H1 (cell line): Measurements from ENCODE around the gene CASQ1. TPM values are rescaled to one million over a fixed set of nuclear protein-coding genes. Genes with fewer than 3 reads are reported as not detected.

Source experiments
- CTCF ChIA-PET: fragments of 300-600 bp; sonication (Branson Sonifier 250); formaldehyde crosslinking; loops from one replicate; lab custom pipeline; 2021; ENCODE audit not compliant: partially characterized antibody; lab: Charles Lee
- POLR2A ChIA-PET: fragments of 300-600 bp; sonication (Branson Sonifier 250); formaldehyde crosslinking; loops from one replicate; lab custom pipeline; 2021; ENCODE audit warnings: inconsistent platforms; ENCODE audit not compliant: partially characterized antibody; lab: Charles Lee
- DNase-seq, 2 experiments: peaks; one replicate each; pipeline versions ENCODE4 v3.0.0 to v3.0.0-alpha.2; 2010 to 2022; ENCODE audit warnings: low spot score in 2 of 2, low read depth in 1 of 2, mixed read lengths in 1 of 2
- FAIRE-seq: peaks from 2 replicates; lab custom pipeline; 2011; peaks lifted over from hg19 to GRCh38; lab: Jason Lieb, UNC
- H2AFZ ChIP-seq: 2 replicates; pipeline ENCODE4 v1.8.1; 2012; ENCODE audit warnings: low read length, inconsistent platforms
- H2AK5ac ChIP-seq: 2 replicates; pipeline ENCODE4 v1.6.1; 2013; ENCODE audit warnings: low read depth, low read length
- H2BK120ac ChIP-seq: replicated peaks from 2 replicates; pipeline ENCODE3; 2013; ENCODE audit warnings: low read depth, low read length, inconsistent platforms
- H2BK12ac ChIP-seq: 2 replicates; pipeline ENCODE4 v1.6.1; 2013; ENCODE audit warnings: low read depth, low read length
- H2BK15ac ChIP-seq: 2 replicates; pipeline ENCODE4 v1.6.1; 2013; ENCODE audit warnings: low read length
- H2BK20ac ChIP-seq: 2 replicates; pipeline ENCODE4 v1.6.1; 2013; ENCODE audit warnings: low read length
- H2BK5ac ChIP-seq: 2 replicates; pipeline ENCODE4 v1.6.1; 2013; ENCODE audit warnings: low read depth, low read length
- H3K14ac ChIP-seq: 2 replicates; pipeline ENCODE4 v1.6.1; 2013; ENCODE audit warnings: inconsistent platforms; ENCODE audit not compliant: insufficient read length
- H3K18ac ChIP-seq: 2 replicates; pipeline ENCODE4 v1.6.1; 2013; ENCODE audit warnings: low read length; ENCODE audit errors: extremely low read depth
- H3K23ac ChIP-seq: 2 replicates; pipeline ENCODE4 v1.6.1; 2013; ENCODE audit warnings: inconsistent platforms; ENCODE audit not compliant: insufficient read length
- H3K23me2 ChIP-seq: 2 replicates; pipeline ENCODE4 v1.6.1; 2013; ENCODE audit warnings: low read depth, low read length
- H3K27ac ChIP-seq: 2 replicates; pipeline ENCODE4 v1.6.1; 2011; ENCODE audit warnings: low read depth, low read length, inconsistent platforms
- H3K27me3 ChIP-seq, 4 experiments: replicated peaks in 1 of 4; 1 replicate in 1 of 4; 2 replicates in 3 of 4; pipeline versions ENCODE4 v1.6.1 to v1.8.1; 2011 to 2013; ENCODE audit warnings: low read length in 3 of 4, mild to moderate bottlenecking in 3 of 4, inconsistent platforms in 2 of 4, mixed read lengths in 2 of 4, moderate library complexity in 1 of 4; ENCODE audit not compliant: control insufficient read depth in 3 of 4, insufficient read depth in 3 of 4; ENCODE audit errors: extremely low read depth in 1 of 4
- H3K36me3 ChIP-seq, 4 experiments: 2 replicates each; pipeline versions ENCODE4 v1.6.1 to v1.8.1; 2011 to 2013; ENCODE audit warnings: mild to moderate bottlenecking in 4 of 4, low read length in 3 of 4, moderate library complexity in 2 of 4, control low read depth in 1 of 4, inconsistent platforms in 1 of 4; ENCODE audit not compliant: insufficient read depth in 4 of 4, control insufficient read depth in 2 of 4
- H3K4ac ChIP-seq: replicated peaks from 2 replicates; pipeline ENCODE3; 2013; ENCODE audit warnings: low read length, low read depth, mixed read lengths, inconsistent platforms; ENCODE audit not compliant: insufficient read length
- H3K4me1 ChIP-seq, 4 experiments: replicated peaks in 1 of 4; 1 replicate in 1 of 4; 2 replicates in 3 of 4; pipeline versions ENCODE4 v1.6.1 to v1.8.1; 2011 to 2013; ENCODE audit warnings: low read length in 3 of 4, inconsistent platforms in 2 of 4, mixed read lengths in 1 of 4; ENCODE audit not compliant: insufficient read depth in 4 of 4, control insufficient read depth in 3 of 4
- H3K4me2 ChIP-seq, 2 experiments: 2 replicates each; pipeline versions ENCODE4 v1.6.1 to v1.8.1; 2011 to 2013; ENCODE audit warnings: low read depth in 2 of 2, low read length in 2 of 2, control low read depth in 1 of 2, inconsistent platforms in 1 of 2, mild to moderate bottlenecking in 1 of 2; ENCODE audit not compliant: insufficient read depth in 1 of 2
- H3K4me3 ChIP-seq, 4 experiments: fragments of 200-600, 300-600 bp in 1 of 4; sonication (generic), shearing (Covaris generic), sonication (Bioruptor Twin) in 1 of 4; 2 replicates each; pipeline versions ENCODE4 v1.5.1 to v1.8.1; 2011 to 2016; ENCODE audit warnings: low read length in 4 of 4, low read depth in 3 of 4, control low read depth in 2 of 4, inconsistent platforms in 2 of 4, mild to moderate bottlenecking in 2 of 4, mixed read lengths in 1 of 4, moderate library complexity in 1 of 4; ENCODE audit not compliant: insufficient read depth in 2 of 4; ENCODE audit errors: extremely low read depth in 1 of 4
- H3K56ac ChIP-seq: replicated peaks from 2 replicates; pipeline ENCODE3; 2013; ENCODE audit warnings: low read depth, mild to moderate bottlenecking, mixed read lengths, low read length, inconsistent platforms; ENCODE audit not compliant: insufficient read length
- H3K79me1 ChIP-seq: 2 replicates; pipeline ENCODE4 v1.6.1; 2013; ENCODE audit warnings: low read depth, low read length, control low read depth
- H3K79me2 ChIP-seq, 2 experiments: 2 replicates each; pipeline versions ENCODE4 v1.6.1 to v1.8.1; 2012 to 2013; ENCODE audit warnings: low read length in 2 of 2, mild to moderate bottlenecking in 2 of 2, inconsistent platforms in 1 of 2; ENCODE audit not compliant: insufficient read depth in 2 of 2, control insufficient read depth in 1 of 2
- H3K9ac ChIP-seq, 4 experiments: replicated peaks in 1 of 4; 1 replicate in 1 of 4; 2 replicates in 3 of 4; pipeline versions ENCODE4 v1.6.1 to v1.8.1; 2011 to 2013; ENCODE audit warnings: low read depth in 3 of 4, low read length in 3 of 4, control low read depth in 2 of 4, mild to moderate bottlenecking in 2 of 4, moderate library complexity in 2 of 4, inconsistent platforms in 1 of 4; ENCODE audit errors: extremely low read depth in 1 of 4
- H3K9me3 ChIP-seq, 2 experiments: 2 replicates each; pipeline versions ENCODE4 v1.6.1 to v1.8.1; 2012 to 2013; ENCODE audit warnings: mild to moderate bottlenecking in 2 of 2, moderate library complexity in 2 of 2, control low read depth in 1 of 2, inconsistent platforms in 1 of 2, low read depth in 1 of 2, low read length in 1 of 2, mixed read lengths in 1 of 2; ENCODE audit not compliant: insufficient read depth in 2 of 2
- H4K20me1 ChIP-seq, 2 experiments: replicated peaks in 1 of 2; 2 replicates each; pipeline versions ENCODE3 to v1.8.1; 2011 to 2013; ENCODE audit warnings: inconsistent platforms in 2 of 2, low read length in 2 of 2, mild to moderate bottlenecking in 1 of 2; ENCODE audit not compliant: insufficient read depth in 2 of 2, control insufficient read depth in 1 of 2
- H4K5ac ChIP-seq: 2 replicates; pipeline ENCODE4 v1.6.1; 2013; ENCODE audit warnings: low read length, low read depth, mixed read lengths, inconsistent platforms; ENCODE audit not compliant: insufficient read length
- H4K8ac ChIP-seq: 2 replicates; pipeline ENCODE4 v1.8.0; 2013; ENCODE audit warnings: mild to moderate bottlenecking, moderate library complexity, low read length, inconsistent platforms; ENCODE audit not compliant: insufficient read depth; ENCODE audit errors: extremely low read depth
- H4K91ac ChIP-seq: replicated peaks from 2 replicates; pipeline ENCODE3; 2013; ENCODE audit warnings: low read length, mixed read lengths, inconsistent platforms; ENCODE audit not compliant: insufficient read length
- ATF2 ChIP-seq: IDR thresholded peaks from 2 replicates; pipeline ENCODE4 v1.6.1; 2012; ENCODE audit warnings: low read length, inconsistent platforms
- BRCA1 ChIP-seq: IDR thresholded peaks from 2 replicates; pipeline ENCODE4 v1.6.1; 2012; ENCODE audit warnings: low read depth, low read length, improper control_type of control experiment
- CBX5 ChIP-seq: fragments of 300-800, 300-1000 bp; sonication (generic); IDR thresholded peaks from 2 replicates; pipeline ENCODE4 v1.7.1; 2016; ENCODE audit warnings: antibody characterized with exemption, low read length, low read depth
- EP300 ChIP-seq, 2 experiments: IDR thresholded peaks; 1 replicate in 1 of 2; 2 replicates in 1 of 2; pipeline ENCODE4 v1.6.1; 2011 to 2012; ENCODE audit warnings: low read depth in 2 of 2, low read length in 2 of 2, mild to moderate bottlenecking in 2 of 2, borderline replicate concordance in 1 of 2, inconsistent platforms in 1 of 2, moderate library complexity in 1 of 2
- FOSL1 ChIP-seq: IDR thresholded peaks from 2 replicates; pipeline ENCODE4 v1.6.1; 2011; ENCODE audit warnings: mild to moderate bottlenecking, low read depth, low read length, moderate library complexity; ENCODE audit not compliant: insufficient read depth
- NANOG ChIP-seq: IDR thresholded peaks from 2 replicates; pipeline ENCODE4 v1.6.1; 2011; ENCODE audit warnings: low read length, low read depth, mild to moderate bottlenecking, inconsistent platforms; ENCODE audit not compliant: insufficient read depth, poor library complexity, severe bottlenecking
- RFX5 ChIP-seq: IDR thresholded peaks from 2 replicates; pipeline ENCODE4 v1.6.1; 2011; ENCODE audit warnings: low read depth, low read length, improper control_type of control experiment, borderline replicate concordance
- SUZ12 ChIP-seq: fragments of 200-600 bp; sonication (generic); IDR thresholded peaks from 2 replicates; pipeline ENCODE4 v1.6.1; 2012; ENCODE audit warnings: mild to moderate bottlenecking, inconsistent platforms, low read length, moderate library complexity, mixed read lengths
- TAF1 ChIP-seq: IDR thresholded peaks from 2 replicates; pipeline ENCODE4 v1.6.1; 2011; ENCODE audit warnings: mild to moderate bottlenecking, low read depth, low read length
- TCF12 ChIP-seq: IDR thresholded peaks from 2 replicates; pipeline ENCODE4 v1.6.1; 2011; ENCODE audit warnings: low read depth, mild to moderate bottlenecking, low read length
- WGBS, 2 experiments: shearing (Covaris generic) in 1 of 2; methylation state at CpG; one replicate each; pipeline versions ENCODE4 v1.1.6 to v1.1.7; 2013 to 2015; ENCODE audit warnings: low lambda C conversion rate in 2 of 2, mixed read lengths in 2 of 2, inconsistent platforms in 1 of 2, low coverage in 1 of 2, missing lambda C conversion rate in 1 of 2; ENCODE audit not compliant: insufficient replicate concordance in 2 of 2, insufficient coverage in 1 of 2, insufficient read length in 1 of 2; ENCODE audit errors: extremely low coverage in 1 of 2, missing lambda C conversion rate in 1 of 2; 5-methylcytosine and 5-hydroxymethylcytosine counted together
- polyA plus RNA-seq, 7 experiments: library from polyadenylated mRNA; depleted of rRNA in 3 of 7; stranded (reverse) in 5 of 7; unstranded in 2 of 7; fragments of >200 nt in 5 of 7; fragments of 200-250 nt in 2 of 7; gene quantifications; 1 replicate in 5 of 7; 2 replicates in 1 of 7; 4 replicates in 1 of 7; pipeline versions ENCODE4 v1.2.1 to v1.2.3, GENCODE V29; 2011 to 2013; ENCODE audit warnings: missing spikeins in 2 of 7, mixed read lengths in 2 of 7
- total RNA-seq: library from RNA; stranded (reverse); fragmentation: NEBNext Ultra II Directional; extraction: Animal tissue kit (Norgen Biotek cat#: 25700); gene quantifications from 2 replicates; pipeline ENCODE4 v1.2.1, GENCODE V29; 2021

CASQ1 gene
- total and polyA plus RNA-seq, 2 of the 8 experiments (the other 6 are each of a cell fraction or from before 2014, with no cell fraction given), result 0.80 to 1.3 TPM

GRCh38 chr1:160207771-160208556, 17.6 kb downstream of the CASQ1 start:
- Histone ChIP-seq H3K79me2 (peaks cover 8% of the 10 kb centered on the region in 2 experiments; a peak in 2 of 4 replicates), H2AFZ (no peak overlapping the region), H3K9me3 (no peaks in the 10 kb centered on the region), H2BK5ac (no peak overlapping the region), H4K8ac (no peak overlapping the region), H3K4me3 (no peak overlapping the region), H3K9ac (no peak overlapping the region), H3K4me2 (no peak overlapping the region; a peak in 1 of 4 replicates), H4K20me1 (peaks cover 2 to 21% of the 10 kb centered on the region in 2 experiments), H3K27ac (no peak overlapping the region), H3K4me1 (peaks cover 17 to 41% (median 22%) of the 10 kb centered on the region in 4 experiments), H4K91ac (no peak overlapping the region), H3K79me1 (peaks cover 11% of the 10 kb centered on the region), H3K36me3 (peaks cover 4 to 16% (median 11%) of the 10 kb centered on the region in 4 experiments; a peak in 7 of 8 replicates), H2BK120ac (no peak overlapping the region), H2BK20ac (no peak overlapping the region), H3K4ac (no peak overlapping the region), H2AK5ac (no peak overlapping the region), H3K27me3 (no peaks in the 10 kb centered on the region), H2BK12ac (no peak overlapping the region), H2BK15ac (no peak overlapping the region), H3K23me2 (peaks cover 9% of the 10 kb centered on the region), H3K56ac (no peak overlapping the region), H4K5ac (no peak overlapping the region), H3K18ac (no peak overlapping the region), H3K14ac (no peak overlapping the region), H3K23ac (no peak overlapping the region)
- FAIRE-seq (no peak), DNase-seq (no peak)
- CTCF ChIA-PET, result interaction anchor here (0.7 to 20.4 kb wide), 18 partner anchors 8 to 165 kb away, joined by 3 to 257 read pairs (median 4); partner anchors contain the start of genes ATP1A2 and CASQ1
- 87% methylated on average over 9 of the region's 9 CpGs; no CpG with 5 or more reads in 1 of the 2 experiments for WGBS, 2 experiments
- POLR2A ChIA-PET, result interaction anchor here (0.8 to 11.3 kb wide), 18 partner anchors 8 to 123 kb away, joined by 3 to 107 read pairs (median 4); partner anchors contain the start of gene CASQ1
- TF ChIP-seq ATF2, result no peak
- no peak for TF ChIP-seq CBX5
- TF ChIP-seq NANOG, result no peak
- TF ChIP-seq TAF1, result no peak
- no peak for TF ChIP-seq BRCA1
- TF ChIP-seq SUZ12, result no peak
- no peak for TF ChIP-seq RFX5
- no peak for TF ChIP-seq EP300 (IDR thresholded peaks at IDR 0.05; ENCODE audit: borderline replicate concordance in 1 of 2, low read depth in 2 of 2, low read length in 2 of 2)
- TF ChIP-seq TCF12, result no peak
- no peak for TF ChIP-seq FOSL1
